NCI-H748 treated with DMSO at 0.1 percent for 48 hours (cell line): ENCODE data around the gene SLC38A3.

Experiments
- DNase-seq: peaks from one replicate; lab custom pipeline; 2025; lab: John Stamatoyannopoulos, UW

SLC38A3 gene

GRCh38 chr3:50169232-50169832, 35.7 kb upstream of the SLC38A3 start:
- DNase-seq: no peak

GRCh38 chr3:50169858-50170257, 35.2 kb upstream of the SLC38A3 start:
- DNase-seq: no peak

- no peak for DNase-seq
These were observed 34.4 kb upstream of the SLC38A3 start for GRCh38 chr3:50170689-50171088.

GRCh38 chr3:50171540-50172301, 33.4 kb upstream of the SLC38A3 start:
- DNase-seq: no peak

GRCh38 chr3:50172626-50173220, 32.3 kb upstream of the SLC38A3 start:
- DNase-seq: no peak

GRCh38 chr3:50173685-50174516, 31.2 kb upstream of the SLC38A3 start:
- no peak for DNase-seq

- no peak for DNase-seq
These were observed 30.6 kb upstream of the SLC38A3 start for GRCh38 chr3:50174517-50174895.

GRCh38 chr3:50174947-50175524, 30.0 kb upstream of the SLC38A3 start:
- no peak for DNase-seq

- DNase-seq: no peak
These were observed 27.7 kb upstream of the SLC38A3 start for GRCh38 chr3:50177346-50177745.

GRCh38 chr3:50179710-50180109, 25.4 kb upstream of the SLC38A3 start:
- no peak for DNase-seq

- no peak for DNase-seq
These were observed 23.1 kb upstream of the SLC38A3 start for GRCh38 chr3:50181985-50182384.

GRCh38 chr3:50182533-50183099, 22.5 kb upstream of the SLC38A3 start:
- no peak for DNase-seq

GRCh38 chr3:50183755-50184154, 21.3 kb upstream of the SLC38A3 start:
- DNase-seq: no peak

- no peak for DNase-seq
These were observed 20.7 kb upstream of the SLC38A3 start for GRCh38 chr3:50184242-50184978.

- no peak for DNase-seq
These were observed 19.8 kb upstream of the SLC38A3 start for GRCh38 chr3:50185230-50185629.

GRCh38 chr3:50186096-50186495, 19.0 kb upstream of the SLC38A3 start:
- DNase-seq: no peak

- DNase-seq: no peak
These were observed 17.3 kb upstream of the SLC38A3 start for GRCh38 chr3:50187750-50188149.

GRCh38 chr3:50189274-50189673, 15.8 kb upstream of the SLC38A3 start:
- DNase-seq: peak; percentile 6

GRCh38 chr3:50189989-50190388, 15.1 kb upstream of the SLC38A3 start:
- no peak for DNase-seq

GRCh38 chr3:50190936-50191660, 14.0 kb upstream of the SLC38A3 start, which contains the start of gene GNAT1:
Gene GNAT1 (plus strand): TSS chr3:50191610. CDS start chr3:50191726, 116 bp downstream.
- DNase-seq: no peak
